H1 (cell line): Measurements from ENCODE around the gene BYSL. TPM values are rescaled to one million over a fixed set of nuclear protein-coding genes. Genes with fewer than 3 reads are reported as not detected.

Experiments used
- CTCF ChIA-PET: fragments of 300-600 bp; sonication (Branson Sonifier 250); formaldehyde crosslinking; loops from one replicate; lab custom pipeline; 2021; ENCODE audit not compliant: partially characterized antibody; lab: Charles Lee
- POLR2A ChIA-PET: fragments of 300-600 bp; sonication (Branson Sonifier 250); formaldehyde crosslinking; loops from one replicate; lab custom pipeline; 2021; ENCODE audit warnings: inconsistent platforms; ENCODE audit not compliant: partially characterized antibody; lab: Charles Lee
- DNase-seq, 2 experiments: peaks; one replicate each; pipeline versions ENCODE4 v3.0.0 to v3.0.0-alpha.2; 2010 to 2022; ENCODE audit warnings: low spot score in 2 of 2, low read depth in 1 of 2, mixed read lengths in 1 of 2
- FAIRE-seq: peaks from 2 replicates; lab custom pipeline; 2011; peaks lifted over from hg19 to GRCh38; lab: Jason Lieb, UNC
- H2AFZ ChIP-seq: 2 replicates; pipeline ENCODE4 v1.8.1; 2012; ENCODE audit warnings: low read length, inconsistent platforms
- H2AK5ac ChIP-seq: 2 replicates; pipeline ENCODE4 v1.6.1; 2013; ENCODE audit warnings: low read depth, low read length
- H2BK120ac ChIP-seq: replicated peaks from 2 replicates; pipeline ENCODE3; 2013; ENCODE audit warnings: low read depth, low read length, inconsistent platforms
- H2BK12ac ChIP-seq: 2 replicates; pipeline ENCODE4 v1.6.1; 2013; ENCODE audit warnings: low read depth, low read length
- H2BK15ac ChIP-seq: 2 replicates; pipeline ENCODE4 v1.6.1; 2013; ENCODE audit warnings: low read length
- H2BK20ac ChIP-seq: 2 replicates; pipeline ENCODE4 v1.6.1; 2013; ENCODE audit warnings: low read length
- H2BK5ac ChIP-seq: 2 replicates; pipeline ENCODE4 v1.6.1; 2013; ENCODE audit warnings: low read depth, low read length
- H3K14ac ChIP-seq: 2 replicates; pipeline ENCODE4 v1.6.1; 2013; ENCODE audit warnings: inconsistent platforms; ENCODE audit not compliant: insufficient read length
- H3K18ac ChIP-seq: 2 replicates; pipeline ENCODE4 v1.6.1; 2013; ENCODE audit warnings: low read length; ENCODE audit errors: extremely low read depth
- H3K23ac ChIP-seq: 2 replicates; pipeline ENCODE4 v1.6.1; 2013; ENCODE audit warnings: inconsistent platforms; ENCODE audit not compliant: insufficient read length
- H3K23me2 ChIP-seq: 2 replicates; pipeline ENCODE4 v1.6.1; 2013; ENCODE audit warnings: low read depth, low read length
- H3K27ac ChIP-seq: 2 replicates; pipeline ENCODE4 v1.6.1; 2011; ENCODE audit warnings: low read depth, low read length, inconsistent platforms
- H3K27me3 ChIP-seq, 4 experiments: replicated peaks in 1 of 4; 1 replicate in 1 of 4; 2 replicates in 3 of 4; pipeline versions ENCODE4 v1.6.1 to v1.8.1; 2011 to 2013; ENCODE audit warnings: low read length in 3 of 4, mild to moderate bottlenecking in 3 of 4, inconsistent platforms in 2 of 4, mixed read lengths in 2 of 4, moderate library complexity in 1 of 4; ENCODE audit not compliant: control insufficient read depth in 3 of 4, insufficient read depth in 3 of 4; ENCODE audit errors: extremely low read depth in 1 of 4
- H3K36me3 ChIP-seq, 4 experiments: 2 replicates each; pipeline versions ENCODE4 v1.6.1 to v1.8.1; 2011 to 2013; ENCODE audit warnings: mild to moderate bottlenecking in 4 of 4, low read length in 3 of 4, moderate library complexity in 2 of 4, control low read depth in 1 of 4, inconsistent platforms in 1 of 4; ENCODE audit not compliant: insufficient read depth in 4 of 4, control insufficient read depth in 2 of 4
- H3K4ac ChIP-seq: replicated peaks from 2 replicates; pipeline ENCODE3; 2013; ENCODE audit warnings: low read length, low read depth, mixed read lengths, inconsistent platforms; ENCODE audit not compliant: insufficient read length
- H3K4me1 ChIP-seq, 4 experiments: replicated peaks in 1 of 4; 1 replicate in 1 of 4; 2 replicates in 3 of 4; pipeline versions ENCODE4 v1.6.1 to v1.8.1; 2011 to 2013; ENCODE audit warnings: low read length in 3 of 4, inconsistent platforms in 2 of 4, mixed read lengths in 1 of 4; ENCODE audit not compliant: insufficient read depth in 4 of 4, control insufficient read depth in 3 of 4
- H3K4me2 ChIP-seq, 2 experiments: 2 replicates each; pipeline versions ENCODE4 v1.6.1 to v1.8.1; 2011 to 2013; ENCODE audit warnings: low read depth in 2 of 2, low read length in 2 of 2, control low read depth in 1 of 2, inconsistent platforms in 1 of 2, mild to moderate bottlenecking in 1 of 2; ENCODE audit not compliant: insufficient read depth in 1 of 2
- H3K4me3 ChIP-seq, 4 experiments: fragments of 200-600, 300-600 bp in 1 of 4; sonication (generic), shearing (Covaris generic), sonication (Bioruptor Twin) in 1 of 4; 2 replicates each; pipeline versions ENCODE4 v1.5.1 to v1.8.1; 2011 to 2016; ENCODE audit warnings: low read length in 4 of 4, low read depth in 3 of 4, control low read depth in 2 of 4, inconsistent platforms in 2 of 4, mild to moderate bottlenecking in 2 of 4, mixed read lengths in 1 of 4, moderate library complexity in 1 of 4; ENCODE audit not compliant: insufficient read depth in 2 of 4; ENCODE audit errors: extremely low read depth in 1 of 4
- H3K56ac ChIP-seq: replicated peaks from 2 replicates; pipeline ENCODE3; 2013; ENCODE audit warnings: low read depth, mild to moderate bottlenecking, mixed read lengths, low read length, inconsistent platforms; ENCODE audit not compliant: insufficient read length
- H3K79me1 ChIP-seq: 2 replicates; pipeline ENCODE4 v1.6.1; 2013; ENCODE audit warnings: low read depth, low read length, control low read depth
- H3K79me2 ChIP-seq, 2 experiments: 2 replicates each; pipeline versions ENCODE4 v1.6.1 to v1.8.1; 2012 to 2013; ENCODE audit warnings: low read length in 2 of 2, mild to moderate bottlenecking in 2 of 2, inconsistent platforms in 1 of 2; ENCODE audit not compliant: insufficient read depth in 2 of 2, control insufficient read depth in 1 of 2
- H3K9ac ChIP-seq, 4 experiments: replicated peaks in 1 of 4; 1 replicate in 1 of 4; 2 replicates in 3 of 4; pipeline versions ENCODE4 v1.6.1 to v1.8.1; 2011 to 2013; ENCODE audit warnings: low read depth in 3 of 4, low read length in 3 of 4, control low read depth in 2 of 4, mild to moderate bottlenecking in 2 of 4, moderate library complexity in 2 of 4, inconsistent platforms in 1 of 4; ENCODE audit errors: extremely low read depth in 1 of 4
- H3K9me3 ChIP-seq, 2 experiments: 2 replicates each; pipeline versions ENCODE4 v1.6.1 to v1.8.1; 2012 to 2013; ENCODE audit warnings: mild to moderate bottlenecking in 2 of 2, moderate library complexity in 2 of 2, control low read depth in 1 of 2, inconsistent platforms in 1 of 2, low read depth in 1 of 2, low read length in 1 of 2, mixed read lengths in 1 of 2; ENCODE audit not compliant: insufficient read depth in 2 of 2
- H4K20me1 ChIP-seq, 2 experiments: replicated peaks in 1 of 2; 2 replicates each; pipeline versions ENCODE3 to v1.8.1; 2011 to 2013; ENCODE audit warnings: inconsistent platforms in 2 of 2, low read length in 2 of 2, mild to moderate bottlenecking in 1 of 2; ENCODE audit not compliant: insufficient read depth in 2 of 2, control insufficient read depth in 1 of 2
- H4K5ac ChIP-seq: 2 replicates; pipeline ENCODE4 v1.6.1; 2013; ENCODE audit warnings: low read length, low read depth, mixed read lengths, inconsistent platforms; ENCODE audit not compliant: insufficient read length
- H4K8ac ChIP-seq: 2 replicates; pipeline ENCODE4 v1.8.0; 2013; ENCODE audit warnings: mild to moderate bottlenecking, moderate library complexity, low read length, inconsistent platforms; ENCODE audit not compliant: insufficient read depth; ENCODE audit errors: extremely low read depth
- H4K91ac ChIP-seq: replicated peaks from 2 replicates; pipeline ENCODE3; 2013; ENCODE audit warnings: low read length, mixed read lengths, inconsistent platforms; ENCODE audit not compliant: insufficient read length
- ASH2L ChIP-seq: fragments of 200-600, 300-600 bp; sonication (generic); IDR thresholded peaks from one replicate; pipeline ENCODE4 v1.7.1; 2017; ENCODE audit warnings: low read length
- BACH1 ChIP-seq: IDR thresholded peaks from 2 replicates; pipeline ENCODE4 v1.6.1; 2012; ENCODE audit warnings: low read length, improper control_type of control experiment
- CTBP2 ChIP-seq: IDR thresholded peaks from 2 replicates; pipeline ENCODE4 v1.7.0; 2011; ENCODE audit warnings: borderline replicate concordance, mild to moderate bottlenecking, moderate library complexity, mixed read lengths, low read length; ENCODE audit not compliant: insufficient read depth, insufficient read length
- EGR1 ChIP-seq: IDR thresholded peaks from 2 replicates; pipeline ENCODE4 v1.6.1; 2011; ENCODE audit warnings: low read depth, low read length, borderline replicate concordance
- JUN ChIP-seq: IDR thresholded peaks from 2 replicates; pipeline ENCODE4 v1.6.1; 2011; ENCODE audit warnings: low read depth, mild to moderate bottlenecking, improper control_type of control experiment, low read length
- KDM1A ChIP-seq: fragments of 200-600, 300-600 bp; sonication (generic); IDR thresholded peaks from 2 replicates; pipeline ENCODE4 v1.7.1; 2016; ENCODE audit warnings: mild to moderate bottlenecking, low read length, borderline replicate concordance
- KDM4A ChIP-seq: IDR thresholded peaks from one replicate; pipeline ENCODE4 v1.7.1; 2012; ENCODE audit warnings: low read depth, mild to moderate bottlenecking, moderate library complexity, low read length, inconsistent platforms; ENCODE audit not compliant: severe bottlenecking
- SP2 ChIP-seq: IDR thresholded peaks from 2 replicates; pipeline ENCODE4 v1.6.1; 2012; ENCODE audit warnings: mild to moderate bottlenecking, low read length, inconsistent platforms
- SP4 ChIP-seq: IDR thresholded peaks from 2 replicates; pipeline ENCODE4 v1.6.1; 2012; ENCODE audit warnings: low read length, inconsistent platforms
- WGBS, 2 experiments: shearing (Covaris generic) in 1 of 2; methylation state at CpG; one replicate each; pipeline versions ENCODE4 v1.1.6 to v1.1.7; 2013 to 2015; ENCODE audit warnings: low lambda C conversion rate in 2 of 2, mixed read lengths in 2 of 2, inconsistent platforms in 1 of 2, low coverage in 1 of 2, missing lambda C conversion rate in 1 of 2; ENCODE audit not compliant: insufficient replicate concordance in 2 of 2, insufficient coverage in 1 of 2, insufficient read length in 1 of 2; ENCODE audit errors: extremely low coverage in 1 of 2, missing lambda C conversion rate in 1 of 2; 5-methylcytosine and 5-hydroxymethylcytosine counted together
- polyA plus RNA-seq, 7 experiments: library from polyadenylated mRNA; depleted of rRNA in 3 of 7; stranded (reverse) in 5 of 7; unstranded in 2 of 7; fragments of >200 nt in 5 of 7; fragments of 200-250 nt in 2 of 7; gene quantifications; 1 replicate in 5 of 7; 2 replicates in 1 of 7; 4 replicates in 1 of 7; pipeline versions ENCODE4 v1.2.1 to v1.2.3, GENCODE V29; 2011 to 2013; ENCODE audit warnings: missing spikeins in 2 of 7, mixed read lengths in 2 of 7
- total RNA-seq: library from RNA; stranded (reverse); fragmentation: NEBNext Ultra II Directional; extraction: Animal tissue kit (Norgen Biotek cat#: 25700); gene quantifications from 2 replicates; pipeline ENCODE4 v1.2.1, GENCODE V29; 2021
- TF ChIP-seq, protein P1 (sequence below): IDR thresholded peaks from 2 replicates; pipeline ENCODE4 v1.6.1; 2012; ENCODE audit warnings: inconsistent platforms

Gene BYSL
- total and polyA plus RNA-seq, 2 of the 8 experiments (the other 6 are each of a cell fraction or from before 2014, with no cell fraction given), result 37.3 to 49.2 TPM

GRCh38 chr6:41895300-41896233 lies 25.7 kb upstream of the BYSL start, which contains the start of gene USP49:
TSS of gene USP49 (minus strand) at chr6:41895375. CDS start at chr6:41806983, 88,392 bp downstream.
- peak within 1 kb of the TSS; percentile 81 for H3K18ac ChIP-seq
- H3K56ac ChIP-seq, result peak within 1 kb of the TSS; percentile 83
- 1% methylated on average over 45 of the region's 55 CpGs; no CpG with 5 or more reads in 1 of the 2 experiments for WGBS, 2 experiments
- peak within 1 kb of the TSS; percentile 70 for H3K4ac ChIP-seq
- peak within 1 kb of the TSS; percentile 96 to 100 for H3K4me2 ChIP-seq
- H3K4me3 ChIP-seq, result peak within 1 kb of the TSS; percentile 80 to 95 (median 86)
- H3K23me2 ChIP-seq, result peaks cover 14% of the 10 kb centered on the region
- H3K36me3 ChIP-seq, result no peaks in the 10 kb centered on the region
- peak within 1 kb of the TSS; percentile 48 for H2BK5ac ChIP-seq
- DNase-seq (peak; percentile 59 to 97), FAIRE-seq (peak; percentile 39)
- no peak within 1 kb of the TSS for H3K23ac ChIP-seq
- peaks cover 0 to 36% of the 10 kb centered on the region in 2 experiments; a peak in 3 of 4 replicates for H3K79me2 ChIP-seq
- peak within 1 kb of the TSS; percentile 62; the same call in 1 of the 2 replicates for H2BK12ac ChIP-seq
- 0 out of 2 replicates have a peak within 1 kb of the TSS, but pooled peaks have one; percentile 6 for H2BK15ac ChIP-seq
- H4K20me1 ChIP-seq, result no peaks in the 10 kb centered on the region
- POLR2A ChIA-PET, result interaction anchor here (0.8 to 4.2 kb wide), 21 partner anchors 9 to 200 kb away, joined by 3 to 39 read pairs (median 4); partner anchors contain the start of genes BYSL, MED20, TAF8 and TOMM6
- H4K91ac ChIP-seq, result no peak within 1 kb of the TSS
- H3K79me1 ChIP-seq, result no peaks in the 10 kb centered on the region
- CTCF ChIA-PET, result interaction anchor here (0.6 to 2.0 kb wide), 10 partner anchors 10 to 146 kb away, joined by 3 to 13 read pairs (median 3); partner anchors contain the start of genes BYSL and MED20
- H4K5ac ChIP-seq, result peak within 1 kb of the TSS; percentile 82
- no peak within 1 kb of the TSS for H3K14ac ChIP-seq
- 0 out of 2 replicates have a peak within 1 kb of the TSS, but pooled peaks have one; percentile 0 for H4K8ac ChIP-seq
- H2BK20ac ChIP-seq, result no peak within 1 kb of the TSS; the same call in 1 of the 2 replicates
- no peaks in the 10 kb centered on the region for H3K9me3 ChIP-seq
- peak within 1 kb of the TSS; percentile 83 for H3K27ac ChIP-seq
- peak within 1 kb of the TSS; percentile 75 to 97 (median 78) for H3K9ac ChIP-seq
- H2AFZ ChIP-seq, result peak within 1 kb of the TSS; percentile 88
- H3K27me3 ChIP-seq, result no peaks in the 10 kb centered on the region
- peaks cover 0 to 11% (median 4%) of the 10 kb centered on the region in 4 experiments; a peak in 4 of 7 replicates for H3K4me1 ChIP-seq
- peak within 1 kb of the TSS; percentile 16; the same call in 1 of the 2 replicates for H2AK5ac ChIP-seq
- no peak within 1 kb of the TSS for H2BK120ac ChIP-seq
- TF ChIP-seq SP2 (no peak), KDM4A (no peak), EGR1 (peak; percentile 3; the same call in 1 of the 2 replicates), KDM1A (no peak), JUN (no peak), CTBP2 (no peak), BACH1 (no peak), ASH2L (peak; percentile 88), SP4 (no peak)
- TF ChIP-seq, protein P1, sequence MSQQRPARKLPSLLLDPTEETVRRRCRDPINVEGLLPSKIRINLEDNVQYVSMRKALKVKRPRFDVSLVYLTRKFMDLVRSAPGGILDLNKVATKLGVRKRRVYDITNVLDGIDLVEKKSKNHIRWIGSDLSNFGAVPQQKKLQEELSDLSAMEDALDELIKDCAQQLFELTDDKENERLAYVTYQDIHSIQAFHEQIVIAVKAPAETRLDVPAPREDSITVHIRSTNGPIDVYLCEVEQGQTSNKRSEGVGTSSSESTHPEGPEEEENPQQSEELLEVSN, result peak; percentile 64; the same call in 1 of the 2 replicates
